Esophagus squamous epithelium (tissue), 4 donors: Measurements from ENCODE around the gene NDFIP2.

Experiments
- POLR2A ChIP-seq, 4 donors: fragments of 450-650 bp; IDR thresholded peaks; one replicate each; pipeline ENCODE4 v1.6.1; 2017; ENCODE audit warnings: antibody characterized with exemption in 4 of 4, mild to moderate bottlenecking in 4 of 4, moderate library complexity in 3 of 4
- TF ChIP-seq, protein P1 (sequence below), 6 experiments: fragments of 450-650 bp in 4 of 6; fragments of 200-600 bp in 2 of 6; sonication (generic) in 2 of 6; IDR thresholded peaks; one replicate each; pipeline ENCODE4 v1.5.1; 2016 to 2019; ENCODE audit warnings: antibody characterized with exemption in 6 of 6, mild to moderate bottlenecking in 4 of 6, moderate library complexity in 4 of 6

DNA sequence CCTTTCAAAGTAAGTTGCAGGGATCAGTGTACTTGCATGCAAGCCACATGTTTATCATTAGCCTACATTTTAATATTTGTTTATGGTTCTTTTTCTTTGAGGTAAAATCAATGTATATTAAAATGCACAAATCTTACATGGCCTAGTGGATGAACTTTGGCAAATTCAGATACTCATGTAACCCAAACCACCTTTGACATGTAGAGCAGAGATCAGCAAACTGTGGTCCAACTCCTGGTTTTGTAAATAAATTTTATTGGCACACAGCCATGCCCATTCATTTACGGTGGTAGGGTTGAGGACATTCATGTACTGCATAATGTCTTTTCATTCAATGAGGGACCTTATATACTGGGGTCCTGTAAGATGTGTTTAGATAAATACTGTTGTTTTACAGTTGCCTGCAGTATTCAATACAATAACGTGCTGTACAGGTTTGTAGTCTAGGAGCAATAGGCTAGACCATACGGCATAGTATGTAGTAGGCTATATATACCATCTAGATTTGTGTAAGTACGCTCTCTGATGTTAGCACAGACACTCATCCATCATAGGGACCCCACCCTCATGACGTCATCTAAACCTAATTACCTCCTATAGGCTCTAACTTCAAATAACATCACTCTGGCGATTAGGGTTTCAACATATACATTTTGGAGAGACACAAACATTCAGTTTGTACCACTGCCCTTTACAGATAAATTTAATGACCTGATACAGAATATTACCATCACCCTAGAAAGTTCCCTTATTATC, 5.7 kb downstream of the NDFIP2 start:
- TF ChIP-seq, protein P1, sequence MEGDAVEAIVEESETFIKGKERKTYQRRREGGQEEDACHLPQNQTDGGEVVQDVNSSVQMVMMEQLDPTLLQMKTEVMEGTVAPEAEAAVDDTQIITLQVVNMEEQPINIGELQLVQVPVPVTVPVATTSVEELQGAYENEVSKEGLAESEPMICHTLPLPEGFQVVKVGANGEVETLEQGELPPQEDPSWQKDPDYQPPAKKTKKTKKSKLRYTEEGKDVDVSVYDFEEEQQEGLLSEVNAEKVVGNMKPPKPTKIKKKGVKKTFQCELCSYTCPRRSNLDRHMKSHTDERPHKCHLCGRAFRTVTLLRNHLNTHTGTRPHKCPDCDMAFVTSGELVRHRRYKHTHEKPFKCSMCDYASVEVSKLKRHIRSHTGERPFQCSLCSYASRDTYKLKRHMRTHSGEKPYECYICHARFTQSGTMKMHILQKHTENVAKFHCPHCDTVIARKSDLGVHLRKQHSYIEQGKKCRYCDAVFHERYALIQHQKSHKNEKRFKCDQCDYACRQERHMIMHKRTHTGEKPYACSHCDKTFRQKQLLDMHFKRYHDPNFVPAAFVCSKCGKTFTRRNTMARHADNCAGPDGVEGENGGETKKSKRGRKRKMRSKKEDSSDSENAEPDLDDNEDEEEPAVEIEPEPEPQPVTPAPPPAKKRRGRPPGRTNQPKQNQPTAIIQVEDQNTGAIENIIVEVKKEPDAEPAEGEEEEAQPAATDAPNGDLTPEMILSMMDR (IDR thresholded peaks at IDR 0.05), result no peak
- TF ChIP-seq POLR2A (IDR thresholded peaks at IDR 0.05), result no peak
